ENCODE results near the gene XPR1. TPM values are rescaled to one million over a fixed set of nuclear protein-coding genes. Genes with fewer than 3 reads are reported as not detected.

XPR1 gene
- total RNA-seq, 1 donor from 2014 or later = 37.9 TPM

GRCh38 chr1:180884588-180885300 lies 252.9 kb downstream of the XPR1 start:
- TF ChIP-seq CTCF (IDR thresholded peaks at IDR 0.05; ENCODE audit: unreplicated experiment) = no peak
- peaks cover 2% of the 10 kb centered on the region for H3K36me3 Mint-ChIP-seq
- H3K27me3 Mint-ChIP-seq (ENCODE audit: low read depth) = no peaks in the 10 kb centered on the region
- no peak overlapping the region for H3K4me3 Mint-ChIP-seq
- H3K4me1 Mint-ChIP-seq = peaks cover 2% of the 10 kb centered on the region
- H3K27ac Mint-ChIP-seq = no peak overlapping the region
- DNase-seq (ENCODE audit: low spot score in 2 of 2, unreplicated experiment in 2 of 2) = no peak
- no peaks in the 10 kb centered on the region for H3K9me3 Mint-ChIP-seq

- Mint-ChIP-seq H3K9me3 (no peaks in the 10 kb centered on the region), H3K4me1 (peaks cover 2% of the 10 kb centered on the region), H3K36me3 (peaks cover 2% of the 10 kb centered on the region), H3K27ac (no peak overlapping the region), H3K27me3 (ENCODE audit: low read depth) (no peaks in the 10 kb centered on the region), H3K4me3 (no peak overlapping the region)
- TF ChIP-seq CTCF (IDR thresholded peaks at IDR 0.05; ENCODE audit: unreplicated experiment) = no peak
- DNase-seq (ENCODE audit: low spot score in 2 of 2, unreplicated experiment in 2 of 2) = no peak
These were observed 254.5 kb downstream of the XPR1 start for GRCh38 chr1:180886338-180886737.

GRCh38 chr1:180887841-180888240 lies 256.0 kb downstream of the XPR1 start:
- Mint-ChIP-seq H3K4me1 (peaks cover 3% of the 10 kb centered on the region), H3K36me3 (peaks cover 2% of the 10 kb centered on the region)
- TF ChIP-seq CTCF (IDR thresholded peaks at IDR 0.05; ENCODE audit: unreplicated experiment) = no peak

GRCh38 chr1:180888870-180889269 lies 257.0 kb downstream of the XPR1 start:
- H3K4me3 Mint-ChIP-seq = no peak overlapping the region
- peaks cover 3% of the 10 kb centered on the region for H3K4me1 Mint-ChIP-seq
- no peaks in the 10 kb centered on the region for H3K9me3 Mint-ChIP-seq
- no peak overlapping the region for H3K27ac Mint-ChIP-seq
- DNase-seq (ENCODE audit: low spot score in 2 of 2, unreplicated experiment in 2 of 2) = no peak
- H3K27me3 Mint-ChIP-seq (ENCODE audit: low read depth) = no peaks in the 10 kb centered on the region
- no peaks in the 10 kb centered on the region for H3K36me3 Mint-ChIP-seq
- no peak for TF ChIP-seq CTCF (IDR thresholded peaks at IDR 0.05; ENCODE audit: unreplicated experiment)

More at GRCh38 chr1:180887841-180888240, 256.0 kb downstream of the XPR1 start:
- DNase-seq (ENCODE audit: low spot score in 2 of 2, unreplicated experiment in 2 of 2) = no peak
- H3K27ac Mint-ChIP-seq = no peak overlapping the region
- no peaks in the 10 kb centered on the region for H3K9me3 Mint-ChIP-seq
- H3K4me3 Mint-ChIP-seq = no peak overlapping the region
- no peaks in the 10 kb centered on the region for H3K27me3 Mint-ChIP-seq (ENCODE audit: low read depth)

GRCh38 chr1:180889325-180889724 lies 257.5 kb downstream of the XPR1 start:
- Mint-ChIP-seq H3K27me3 (ENCODE audit: low read depth) (no peaks in the 10 kb centered on the region), H3K4me1 (peaks cover 3% of the 10 kb centered on the region), H3K27ac (no peak overlapping the region), H3K9me3 (no peaks in the 10 kb centered on the region), H3K4me3 (no peak overlapping the region), H3K36me3 (no peaks in the 10 kb centered on the region)
- DNase-seq (ENCODE audit: low spot score in 2 of 2, unreplicated experiment in 2 of 2) = no peak
- no peak for TF ChIP-seq CTCF (IDR thresholded peaks at IDR 0.05; ENCODE audit: unreplicated experiment)
